ENCODE results near the gene FAM120B. TPM values are rescaled to one million over a fixed set of nuclear protein-coding genes. Genes with fewer than 3 reads are reported as not detected.

Gene FAM120B
- total RNA-seq, 3 donors from 2014 or later (not counting 1 experiment from before 2014, with no cell fraction given) = 37.8 to 55.6 (median 39.9) TPM

DNA sequence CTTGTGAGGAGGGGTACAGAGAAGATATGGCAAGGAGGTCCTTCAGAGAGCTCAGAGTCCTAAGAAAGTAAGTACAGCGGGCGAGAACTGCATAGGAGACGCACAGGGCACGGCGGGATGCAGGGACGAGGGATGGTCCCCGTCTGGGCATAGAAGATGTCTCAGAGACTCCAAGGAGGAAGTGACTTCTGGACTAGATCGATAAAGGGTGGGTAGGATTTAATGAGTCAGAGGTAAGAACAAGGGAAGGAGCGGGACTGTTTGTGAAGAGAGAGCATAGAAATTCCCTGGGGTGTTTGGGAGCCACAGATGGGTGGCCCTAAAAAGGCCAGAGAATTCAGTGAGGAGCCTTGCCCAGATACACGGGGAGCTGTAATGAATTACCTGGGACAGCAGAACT lies 69.1 kb downstream of the FAM120B start:
- H3K27me3 ChIP-seq (ENCODE audit: control insufficient read depth, insufficient read depth, low read length) = no peaks in the 10 kb centered on the region
- ATAC-seq (no peak), DNase-seq (no peak)
- 96% methylated on average over 10 of the region's 10 CpGs for WGBS (ENCODE audit: insufficient coverage)
- peaks cover 12% of the 10 kb centered on the region for H3K36me3 ChIP-seq (ENCODE audit: control insufficient read depth, insufficient read depth, low read length)
- Mint-ChIP-seq H3K4me3 (no peak overlapping the region), H3K9me3 (no peaks in the 10 kb centered on the region), H3K36me3 (peaks cover 16% of the 10 kb centered on the region), H3K27me3 (ENCODE audit: low read depth in 2 of 2) (no peaks in the 10 kb centered on the region), H3K27ac (peak overlapping the region; percentile 15 to 35), H3K4me1 (peaks cover 41 to 51% of the 10 kb centered on the region in 2 donors)
- intact Hi-C loops (cut with micrococcal nuclease) = no loop called here
- peaks cover 19% of the 10 kb centered on the region for H3K4me1 ChIP-seq (ENCODE audit: control insufficient read depth, insufficient read depth, low read length)
- H3K9me3 ChIP-seq (ENCODE audit: control insufficient read depth, insufficient read depth, low read length) = no peaks in the 10 kb centered on the region
- no peak overlapping the region for H3K27ac ChIP-seq (ENCODE audit: low read length)
- TF ChIP-seq, protein P1, sequence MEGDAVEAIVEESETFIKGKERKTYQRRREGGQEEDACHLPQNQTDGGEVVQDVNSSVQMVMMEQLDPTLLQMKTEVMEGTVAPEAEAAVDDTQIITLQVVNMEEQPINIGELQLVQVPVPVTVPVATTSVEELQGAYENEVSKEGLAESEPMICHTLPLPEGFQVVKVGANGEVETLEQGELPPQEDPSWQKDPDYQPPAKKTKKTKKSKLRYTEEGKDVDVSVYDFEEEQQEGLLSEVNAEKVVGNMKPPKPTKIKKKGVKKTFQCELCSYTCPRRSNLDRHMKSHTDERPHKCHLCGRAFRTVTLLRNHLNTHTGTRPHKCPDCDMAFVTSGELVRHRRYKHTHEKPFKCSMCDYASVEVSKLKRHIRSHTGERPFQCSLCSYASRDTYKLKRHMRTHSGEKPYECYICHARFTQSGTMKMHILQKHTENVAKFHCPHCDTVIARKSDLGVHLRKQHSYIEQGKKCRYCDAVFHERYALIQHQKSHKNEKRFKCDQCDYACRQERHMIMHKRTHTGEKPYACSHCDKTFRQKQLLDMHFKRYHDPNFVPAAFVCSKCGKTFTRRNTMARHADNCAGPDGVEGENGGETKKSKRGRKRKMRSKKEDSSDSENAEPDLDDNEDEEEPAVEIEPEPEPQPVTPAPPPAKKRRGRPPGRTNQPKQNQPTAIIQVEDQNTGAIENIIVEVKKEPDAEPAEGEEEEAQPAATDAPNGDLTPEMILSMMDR (IDR thresholded peaks at IDR 0.05) = no peak
- H3K4me3 ChIP-seq (ENCODE audit: low read length) = no peak overlapping the region

DNA sequence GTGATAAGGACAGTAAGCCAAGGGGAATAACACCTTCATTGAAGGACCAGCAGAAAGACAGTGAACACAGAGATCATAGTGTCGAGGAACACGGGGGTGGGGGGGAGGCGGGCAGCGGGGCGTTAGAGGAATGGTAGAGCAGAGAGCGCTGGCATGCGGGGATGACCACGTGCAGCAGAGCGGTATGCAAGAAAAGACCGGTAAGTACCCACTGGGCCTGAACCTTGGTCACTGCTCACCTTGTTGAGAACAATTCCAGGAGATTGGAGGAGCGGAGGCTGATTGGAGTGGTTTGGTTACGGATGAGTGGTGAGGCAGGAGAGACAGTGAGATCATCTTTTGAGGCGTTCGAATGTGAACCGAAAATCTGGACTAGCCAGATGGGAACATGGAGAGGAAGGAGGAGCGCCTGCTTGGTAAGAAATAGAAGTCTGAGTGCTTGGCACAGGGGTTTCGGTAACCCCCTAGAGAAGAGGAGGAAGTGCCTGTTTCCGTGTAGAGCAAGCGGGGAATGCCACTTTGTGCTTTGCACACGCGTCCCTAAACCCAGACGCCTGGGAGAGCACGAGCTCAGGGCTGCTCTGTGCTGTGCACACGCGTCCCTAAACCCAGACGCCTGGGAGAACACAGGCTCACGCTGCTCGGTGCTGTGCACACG lies 70.0 kb downstream of the FAM120B start:
- no peaks in the 10 kb centered on the region for H3K27me3 Mint-ChIP-seq (ENCODE audit: low read depth in 2 of 2)
- Histone ChIP-seq H3K4me3 (ENCODE audit: low read length) (no peak overlapping the region), H3K27me3 (ENCODE audit: control insufficient read depth, insufficient read depth, low read length) (no peaks in the 10 kb centered on the region), H3K27ac (ENCODE audit: low read length) (no peak overlapping the region), H3K36me3 (ENCODE audit: control insufficient read depth, insufficient read depth, low read length) (peaks cover 9% of the 10 kb centered on the region), H3K9me3 (ENCODE audit: control insufficient read depth, insufficient read depth, low read length) (no peaks in the 10 kb centered on the region), H3K4me1 (ENCODE audit: control insufficient read depth, insufficient read depth, low read length) (peaks cover 18% of the 10 kb centered on the region)
- DNase-seq (no peak), ATAC-seq (no peak)
- 75% methylated on average over 27 of the region's 29 CpGs for WGBS (ENCODE audit: insufficient coverage)
- no peaks in the 10 kb centered on the region for H3K9me3 Mint-ChIP-seq
- TF ChIP-seq, protein P1 (IDR thresholded peaks at IDR 0.05) = no peak
- intact Hi-C loops (cut with micrococcal nuclease) = no loop called here
- peaks cover 33 to 51% of the 10 kb centered on the region in 2 donors for H3K4me1 Mint-ChIP-seq
- H3K4me3 Mint-ChIP-seq = peak overlapping the region; percentile 43
- peak overlapping the region in 1 of 2 donors; percentile 15 for H3K27ac Mint-ChIP-seq
- peaks cover 16% of the 10 kb centered on the region for H3K36me3 Mint-ChIP-seq

DNA sequence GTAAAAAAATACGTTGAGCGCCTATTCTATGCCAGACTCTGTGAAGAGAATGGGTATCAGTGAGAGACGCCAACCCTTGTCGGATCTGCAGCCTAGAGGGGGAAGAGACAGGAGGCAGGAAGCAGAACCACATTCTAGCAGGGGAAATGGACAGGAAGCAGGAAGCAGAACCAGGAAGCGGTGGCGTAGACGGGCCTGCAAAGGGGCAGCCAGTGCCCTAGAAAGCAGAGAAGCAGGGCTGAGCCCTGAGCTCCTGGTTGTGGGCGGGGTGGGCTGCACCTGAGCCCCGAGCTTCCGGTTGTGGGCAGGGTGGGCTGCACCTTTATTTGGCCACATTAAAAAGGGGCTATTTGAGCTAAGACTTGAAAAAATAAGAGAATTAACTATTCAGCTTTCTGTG lies 71.9 kb downstream of the FAM120B start:
- peaks cover 16% of the 10 kb centered on the region for H3K36me3 Mint-ChIP-seq
- H3K4me1 Mint-ChIP-seq = peaks cover 30 to 55% of the 10 kb centered on the region in 2 donors
- H3K27me3 Mint-ChIP-seq (ENCODE audit: low read depth in 2 of 2) = no peaks in the 10 kb centered on the region
- Histone ChIP-seq H3K27ac (ENCODE audit: low read length) (peak overlapping the region; percentile 30), H3K4me3 (ENCODE audit: low read length) (no peak overlapping the region), H3K4me1 (ENCODE audit: control insufficient read depth, insufficient read depth, low read length) (peaks cover 16% of the 10 kb centered on the region), H3K9me3 (ENCODE audit: control insufficient read depth, insufficient read depth, low read length) (no peaks in the 10 kb centered on the region), H3K36me3 (ENCODE audit: control insufficient read depth, insufficient read depth, low read length) (peaks cover 6% of the 10 kb centered on the region), H3K27me3 (ENCODE audit: control insufficient read depth, insufficient read depth, low read length) (no peaks in the 10 kb centered on the region)
- peak in 1 of 2 donors; percentile 44 for DNase-seq
- H3K27ac Mint-ChIP-seq = peak overlapping the region; percentile 79 to 90
- TF ChIP-seq, protein P1 (IDR thresholded peaks at IDR 0.05) = no peak
- intact Hi-C loops (cut with micrococcal nuclease) = no loop called here
- WGBS (ENCODE audit: insufficient coverage) = 40% methylated on average over 10 of the region's 10 CpGs
- ATAC-seq = peak; percentile 53 to 86 (median 83)
- no peaks in the 10 kb centered on the region for H3K9me3 Mint-ChIP-seq
- H3K4me3 Mint-ChIP-seq = peak overlapping the region; percentile 83

DNA sequence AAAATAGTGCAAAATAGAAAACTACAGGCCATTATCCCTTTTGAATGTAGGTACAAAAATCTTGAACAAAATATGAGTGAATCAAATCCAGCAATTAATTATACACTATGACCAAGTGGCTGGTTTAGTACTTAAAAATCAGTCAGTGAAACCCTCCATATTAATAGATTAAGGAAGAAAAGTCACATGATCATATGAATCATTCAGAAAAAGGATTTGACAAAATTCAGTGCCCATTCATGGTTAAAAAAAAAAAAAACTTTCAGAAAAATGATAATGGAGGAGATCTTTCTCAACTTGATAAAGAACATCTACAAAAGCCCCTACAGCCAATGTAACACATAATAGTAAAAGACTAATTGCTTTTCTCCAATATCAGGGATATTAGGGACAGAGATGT lies 75.0 kb downstream of the FAM120B start:
- H3K27me3 ChIP-seq (ENCODE audit: control insufficient read depth, insufficient read depth, low read length) = no peaks in the 10 kb centered on the region
- no peaks in the 10 kb centered on the region for H3K27me3 Mint-ChIP-seq (ENCODE audit: low read depth in 2 of 2)
- no peak overlapping the region for H3K27ac ChIP-seq (ENCODE audit: low read length)
- ATAC-seq = no peak
- no peak overlapping the region for H3K4me3 Mint-ChIP-seq
- peaks cover 16% of the 10 kb centered on the region for H3K4me1 ChIP-seq (ENCODE audit: control insufficient read depth, insufficient read depth, low read length)
- peak overlapping the region; percentile 40 to 79 for H3K27ac Mint-ChIP-seq
- H3K9me3 Mint-ChIP-seq = no peaks in the 10 kb centered on the region
- no peaks in the 10 kb centered on the region for H3K9me3 ChIP-seq (ENCODE audit: control insufficient read depth, insufficient read depth, low read length)
- H3K4me3 ChIP-seq (ENCODE audit: low read length) = no peak overlapping the region
- H3K36me3 Mint-ChIP-seq = peaks cover 3% of the 10 kb centered on the region
- TF ChIP-seq, protein P1 (IDR thresholded peaks at IDR 0.05) = no peak
- intact Hi-C loops (cut with micrococcal nuclease) = loop anchor here (5.0 kb wide), 1 partner anchor 136 kb away; no protein-coding TSS in a partner anchor
- DNase-seq = no peak
- peaks cover 18 to 39% of the 10 kb centered on the region in 2 donors for H3K4me1 Mint-ChIP-seq
- no peaks in the 10 kb centered on the region for H3K36me3 ChIP-seq (ENCODE audit: control insufficient read depth, insufficient read depth, low read length)

All from natural killer cell (primary cell).